ENCODE data around the gene SLC1A1.

- TF ChIP-seq CTCF (conservative IDR thresholded peaks at IDR 0.05): no peak
- no peak for TF ChIP-seq EZH2 (IDR thresholded peaks at IDR 0.05; ENCODE audit: low read depth)
Measured at GRCh38 chr9:4615778-4616177, 125.5 kb downstream of the SLC1A1 start.
